ENCODE measurements around the gene ISCA1.
"Not testable (repeated sequence)": the region's sequence is repeated elsewhere in the genome, so short reads cannot be mapped to it uniquely, and the experiment has no call there.

The ISCA1 gene

GRCh38 chr9:86300701-86301100 is 18.4 kb upstream of the ISCA1 start:
- no peak overlapping the region for H4K91ac ChIP-seq (ENCODE audit: low read depth, low read length, poor library complexity)
- DNase-seq (ENCODE audit: low spot score), result no peak
- WGBS, 2 donors (ENCODE audit: extremely low coverage in 2 of 2, insufficient read length in 2 of 2, insufficient replicate concordance in 1 of 2), result no CpG with 5 or more reads among the region's 2 CpGs

GRCh38 chr9:86298873-86299272 is 16.5 kb upstream of the ISCA1 start:
- no peaks in the 10 kb centered on the region for H3K79me1 ChIP-seq (ENCODE audit: low read depth, low read length)
- H3K14ac ChIP-seq (ENCODE audit: low read length), result no peak overlapping the region
- no peak overlapping the region for H3K4ac ChIP-seq (ENCODE audit: low read length)
- H3K27ac ChIP-seq (replicated peaks; ENCODE audit: low read length), result no peak overlapping the region
- H3K9ac ChIP-seq (ENCODE audit: low read depth, low read length, poor library complexity), result peak overlapping the region; percentile 55
- no peak for DNase-seq (ENCODE audit: low spot score)
- H2BK120ac ChIP-seq (ENCODE audit: low read depth, low read length), result no peak overlapping the region
- peak overlapping the region; percentile 75 for H3K23ac ChIP-seq (ENCODE audit: low read depth, low read length, poor library complexity)
- no peak overlapping the region for H2BK5ac ChIP-seq (ENCODE audit: low read length)
- no peak overlapping the region for H2AK5ac ChIP-seq (ENCODE audit: low read depth, low read length)
- H2BK12ac ChIP-seq (ENCODE audit: low read length), result no peak overlapping the region
- H2BK15ac ChIP-seq (ENCODE audit: low read length), result no peak overlapping the region
- no peak overlapping the region for H4K8ac ChIP-seq (ENCODE audit: low read depth, low read length)
- H3K4me2 ChIP-seq (ENCODE audit: insufficient read depth, low read length, poor library complexity, severe bottlenecking), result no peak overlapping the region
- H3K18ac ChIP-seq (ENCODE audit: low read length), result no peak overlapping the region
- peak overlapping the region; percentile 89 for H4K91ac ChIP-seq (ENCODE audit: low read depth, low read length, poor library complexity)
- H3K4me3 ChIP-seq (ENCODE audit: low read length in 2 of 2), result no peak overlapping the region
- no peak overlapping the region for H2AFZ ChIP-seq (ENCODE audit: low read length)
- peaks cover 1 to 3% of the 10 kb centered on the region in 2 donors for H3K4me1 ChIP-seq (ENCODE audit: control insufficient read depth in 2 of 2, insufficient read depth in 1 of 2, low read depth in 1 of 2, low read length in 2 of 2)
- H3K9me3 ChIP-seq (replicated peaks in 1 of 2; ENCODE audit: control insufficient read depth in 2 of 2, insufficient read depth in 1 of 2, low read depth in 1 of 2, low read length in 2 of 2), result no peaks in the 10 kb centered on the region
- H3K27me3 ChIP-seq (ENCODE audit: control insufficient read depth in 3 of 3, insufficient read depth in 3 of 3, low read depth in 1 of 3, low read length in 3 of 3), result no peaks in the 10 kb centered on the region
- H3K36me3 ChIP-seq (replicated peaks in 1 of 2; ENCODE audit: control insufficient read depth in 2 of 2, insufficient read depth in 2 of 2, low read length in 2 of 2), result peaks cover 6 to 81% of the 10 kb centered on the region in 2 donors
- no CpG with 5 or more reads among the region's 11 CpGs for WGBS, 2 donors (ENCODE audit: extremely low coverage in 2 of 2, insufficient read length in 2 of 2, insufficient replicate concordance in 1 of 2)

More at GRCh38 chr9:86300701-86301100, 18.4 kb upstream of the ISCA1 start:
- Histone ChIP-seq H3K14ac (ENCODE audit: low read length) (no peak overlapping the region), H3K27ac (replicated peaks; ENCODE audit: low read length) (no peak overlapping the region), H3K4ac (ENCODE audit: low read length) (no peak overlapping the region), H2AK5ac (ENCODE audit: low read depth, low read length) (no peak overlapping the region), H3K4me3 (ENCODE audit: low read length in 2 of 2) (no peak overlapping the region), H3K9me3 (replicated peaks in 1 of 2; ENCODE audit: control insufficient read depth in 2 of 2, insufficient read depth in 1 of 2, low read depth in 1 of 2, low read length in 2 of 2) (no peaks in the 10 kb centered on the region), H3K23ac (ENCODE audit: low read depth, low read length, poor library complexity) (no peak overlapping the region), H3K4me2 (ENCODE audit: insufficient read depth, low read length, poor library complexity, severe bottlenecking) (no peak overlapping the region), H3K4me1 (ENCODE audit: control insufficient read depth in 2 of 2, insufficient read depth in 1 of 2, low read depth in 1 of 2, low read length in 2 of 2) (peaks cover 1 to 3% of the 10 kb centered on the region in 2 donors), H3K18ac (ENCODE audit: low read length) (no peak overlapping the region), H3K79me1 (ENCODE audit: low read depth, low read length) (no peaks in the 10 kb centered on the region), H2BK12ac (ENCODE audit: low read length) (no peak overlapping the region), H2BK15ac (ENCODE audit: low read length) (no peak overlapping the region), H3K27me3 (ENCODE audit: control insufficient read depth in 3 of 3, insufficient read depth in 3 of 3, low read depth in 1 of 3, low read length in 3 of 3) (no peaks in the 10 kb centered on the region), H2BK120ac (ENCODE audit: low read depth, low read length) (no peak overlapping the region), H3K9ac (ENCODE audit: low read depth, low read length, poor library complexity) (no peak overlapping the region), H2BK5ac (ENCODE audit: low read length) (no peak overlapping the region), H3K36me3 (replicated peaks in 1 of 2; ENCODE audit: control insufficient read depth in 2 of 2, insufficient read depth in 2 of 2, low read length in 2 of 2) (peaks cover 6 to 99% of the 10 kb centered on the region in 2 donors), H2AFZ (ENCODE audit: low read length) (no peak overlapping the region), H4K8ac (ENCODE audit: low read depth, low read length) (no peak overlapping the region)

GRCh38 chr9:86290341-86290740 is 8.0 kb upstream of the ISCA1 start:
- H3K14ac ChIP-seq (ENCODE audit: low read length); H2BK15ac ChIP-seq (ENCODE audit: low read length); H3K4me2 ChIP-seq (ENCODE audit: insufficient read depth, low read length, poor library complexity, severe bottlenecking); H3K18ac ChIP-seq (ENCODE audit: low read length); H3K79me1 ChIP-seq (ENCODE audit: low read depth, low read length); H3K27me3 ChIP-seq (ENCODE audit: control insufficient read depth in 3 of 3, insufficient read depth in 3 of 3, low read depth in 1 of 3, low read length in 3 of 3); H3K4ac ChIP-seq (ENCODE audit: low read length); H2BK5ac ChIP-seq (ENCODE audit: low read length); H3K27ac ChIP-seq (replicated peaks; ENCODE audit: low read length); H2AK5ac ChIP-seq (ENCODE audit: low read depth, low read length); H4K91ac ChIP-seq (ENCODE audit: low read depth, low read length, poor library complexity); H3K9ac ChIP-seq (ENCODE audit: low read depth, low read length, poor library complexity); H3K4me3 ChIP-seq (ENCODE audit: low read length in 2 of 2); H3K36me3 ChIP-seq (replicated peaks in 1 of 2; ENCODE audit: control insufficient read depth in 2 of 2, insufficient read depth in 2 of 2, low read length in 2 of 2); H2AFZ ChIP-seq (ENCODE audit: low read length); H2BK12ac ChIP-seq (ENCODE audit: low read length); H3K9me3 ChIP-seq (replicated peaks in 1 of 2; ENCODE audit: control insufficient read depth in 2 of 2, insufficient read depth in 1 of 2, low read depth in 1 of 2, low read length in 2 of 2); H4K8ac ChIP-seq (ENCODE audit: low read depth, low read length); DNase-seq (ENCODE audit: low spot score); H3K23ac ChIP-seq (ENCODE audit: low read depth, low read length, poor library complexity); H2BK120ac ChIP-seq (ENCODE audit: low read depth, low read length): not testable (repeated sequence)
- H3K4me1 ChIP-seq (ENCODE audit: control insufficient read depth in 2 of 2, insufficient read depth in 1 of 2, low read depth in 1 of 2, low read length in 2 of 2), result peaks cover 4 to 19% of the 10 kb centered on the region in 2 donors
- no CpG with 5 or more reads among the region's 6 CpGs for WGBS, 2 donors (ENCODE audit: extremely low coverage in 2 of 2, insufficient read length in 2 of 2, insufficient replicate concordance in 1 of 2)

- no peak overlapping the region for H2AFZ ChIP-seq (ENCODE audit: low read length)
- H3K4me1 ChIP-seq (ENCODE audit: control insufficient read depth in 2 of 2, insufficient read depth in 1 of 2, low read depth in 1 of 2, low read length in 2 of 2), result peaks cover 4 to 19% of the 10 kb centered on the region in 2 donors
- no peak overlapping the region for H3K14ac ChIP-seq (ENCODE audit: low read length)
- no peak overlapping the region for H2BK12ac ChIP-seq (ENCODE audit: low read length)
- H3K4me2 ChIP-seq (ENCODE audit: insufficient read depth, low read length, poor library complexity, severe bottlenecking), result no peak overlapping the region
- H4K91ac ChIP-seq (ENCODE audit: low read depth, low read length, poor library complexity), result no peak overlapping the region
- peaks cover 0 to 3% of the 10 kb centered on the region in 2 donors for H3K36me3 ChIP-seq (replicated peaks in 1 of 2; ENCODE audit: control insufficient read depth in 2 of 2, insufficient read depth in 2 of 2, low read length in 2 of 2)
- H3K18ac ChIP-seq (ENCODE audit: low read length), result no peak overlapping the region
- no peak overlapping the region for H3K9ac ChIP-seq (ENCODE audit: low read depth, low read length, poor library complexity)
- no peak overlapping the region for H3K4ac ChIP-seq (ENCODE audit: low read length)
- H3K4me3 ChIP-seq (ENCODE audit: low read length in 2 of 2), result no peak overlapping the region
- no peak overlapping the region for H4K8ac ChIP-seq (ENCODE audit: low read depth, low read length)
- H3K9me3 ChIP-seq (replicated peaks in 1 of 2; ENCODE audit: control insufficient read depth in 2 of 2, insufficient read depth in 1 of 2, low read depth in 1 of 2, low read length in 2 of 2), result no peaks in the 10 kb centered on the region
- H2AK5ac ChIP-seq (ENCODE audit: low read depth, low read length), result no peak overlapping the region
- H3K27ac ChIP-seq (replicated peaks; ENCODE audit: low read length), result no peak overlapping the region
- WGBS, 2 donors (ENCODE audit: extremely low coverage in 2 of 2, insufficient read length in 2 of 2, insufficient replicate concordance in 1 of 2), result no CpG with 5 or more reads among the region's 6 CpGs
- no peak overlapping the region for H2BK5ac ChIP-seq (ENCODE audit: low read length)
- H3K79me1 ChIP-seq (ENCODE audit: low read depth, low read length), result no peaks in the 10 kb centered on the region
- no peaks in the 10 kb centered on the region for H3K27me3 ChIP-seq (ENCODE audit: control insufficient read depth in 3 of 3, insufficient read depth in 3 of 3, low read depth in 1 of 3, low read length in 3 of 3)
- no peak overlapping the region for H2BK15ac ChIP-seq (ENCODE audit: low read length)
- H2BK120ac ChIP-seq (ENCODE audit: low read depth, low read length), result no peak overlapping the region
- H3K23ac ChIP-seq (ENCODE audit: low read depth, low read length, poor library complexity), result no peak overlapping the region
- DNase-seq (ENCODE audit: low spot score), result no peak
Measured at GRCh38 chr9:86288499-86289198, 6.3 kb upstream of the ISCA1 start.
